HepG2 (cell line): Measurements from ENCODE around the gene FBXO48. TPM values are rescaled to one million over a fixed set of nuclear protein-coding genes. Genes with fewer than 3 reads are reported as not detected.

Source experiments
- ARNT ChIP-seq: fragments of 450-650 bp; IDR thresholded peaks from 2 replicates; pipeline ENCODE4 v1.6.1; 2017
- MAF1 ChIP-seq: sonication (generic); formaldehyde crosslinking; IDR thresholded peaks from 2 replicates; pipeline ENCODE4 v1.5.0; 2020; ENCODE audit warnings: missing genetic modification reagents, borderline replicate concordance
- SYNCRIP ChIP-seq: fragments of 200-400 bp; formaldehyde crosslinking; IDR thresholded peaks from 2 replicates; pipeline ENCODE4 v1.6.1; 2018; ENCODE audit warnings: mild to moderate bottlenecking, low read depth, low read length; ENCODE audit not compliant: insufficient read depth
- ZNF20 ChIP-seq: sonication (generic); formaldehyde crosslinking; IDR thresholded peaks from 2 replicates; pipeline ENCODE4 v1.4.0; 2020; ENCODE audit warnings: mild to moderate bottlenecking, moderate library complexity, missing genetic modification reagents
- polyA plus RNA-seq, 8 experiments: library from polyadenylated mRNA; depleted of rRNA in 3 of 8; stranded (reverse) in 7 of 8; unstranded in 1 of 8; fragments of >200 nt; fragmentation: Illumina TruSeq in 4 of 8; extraction: Trizol in 4 of 8; gene quantifications; 2 replicates each; pipeline versions ENCODE4 v1.2.1 to v1.2.3, GENCODE V29; 2011 to 2016; ENCODE audit warnings: low read depth in 4 of 8, missing spikeins in 1 of 8, mixed read lengths in 1 of 8; ENCODE audit not compliant: insufficient read depth in 1 of 8
- total RNA-seq, 5 experiments: library from RNA; depleted of rRNA; stranded (reverse); fragments of >200 nt; fragmentation: Illumina TruSeq; extraction: Trizol; gene quantifications; 2 replicates each; pipeline ENCODE4 v1.2.3, GENCODE V29; 2016; ENCODE audit warnings: low read depth in 1 of 5
- TF ChIP-seq, protein P1 (sequence below), 2 experiments: fragments of 450-650 bp in 1 of 2; sonication (generic) in 1 of 2; formaldehyde crosslinking in 1 of 2; IDR thresholded peaks; 2 replicates each; pipeline versions ENCODE4 v1.6.1 to v1.8.0; 2016 to 2022; ENCODE audit warnings: antibody characterized with exemption in 1 of 2, mild to moderate bottlenecking in 1 of 2, missing genetic modification reagents in 1 of 2
- TF ChIP-seq, protein P2 (sequence below): fragments of 450-650 bp; IDR thresholded peaks from 2 replicates; pipeline ENCODE4 v1.6.1; 2017
- TF ChIP-seq, protein P3 (sequence below): sonication (generic); formaldehyde crosslinking; IDR thresholded peaks from 2 replicates; pipeline ENCODE4 v1.5.0; 2020; ENCODE audit warnings: missing genetic modification reagents, mild to moderate bottlenecking, borderline replicate concordance
- TF ChIP-seq, protein P4 (sequence below): sonication (generic); formaldehyde crosslinking; IDR thresholded peaks from 2 replicates; pipeline ENCODE4 v1.4.0; 2020; ENCODE audit warnings: missing genetic modification reagents
- TF ChIP-seq, protein P5 (sequence below): IDR thresholded peaks from 2 replicates; pipeline ENCODE4 v1.4.0; 2020; ENCODE audit warnings: mild to moderate bottlenecking, missing genetic modification reagents

Gene FBXO48
- total and polyA plus RNA-seq, 2 of the 13 experiments (the other 11 are each of a cell fraction or from before 2014, with no cell fraction given), result 0.42 to 1.1 TPM

DNA sequence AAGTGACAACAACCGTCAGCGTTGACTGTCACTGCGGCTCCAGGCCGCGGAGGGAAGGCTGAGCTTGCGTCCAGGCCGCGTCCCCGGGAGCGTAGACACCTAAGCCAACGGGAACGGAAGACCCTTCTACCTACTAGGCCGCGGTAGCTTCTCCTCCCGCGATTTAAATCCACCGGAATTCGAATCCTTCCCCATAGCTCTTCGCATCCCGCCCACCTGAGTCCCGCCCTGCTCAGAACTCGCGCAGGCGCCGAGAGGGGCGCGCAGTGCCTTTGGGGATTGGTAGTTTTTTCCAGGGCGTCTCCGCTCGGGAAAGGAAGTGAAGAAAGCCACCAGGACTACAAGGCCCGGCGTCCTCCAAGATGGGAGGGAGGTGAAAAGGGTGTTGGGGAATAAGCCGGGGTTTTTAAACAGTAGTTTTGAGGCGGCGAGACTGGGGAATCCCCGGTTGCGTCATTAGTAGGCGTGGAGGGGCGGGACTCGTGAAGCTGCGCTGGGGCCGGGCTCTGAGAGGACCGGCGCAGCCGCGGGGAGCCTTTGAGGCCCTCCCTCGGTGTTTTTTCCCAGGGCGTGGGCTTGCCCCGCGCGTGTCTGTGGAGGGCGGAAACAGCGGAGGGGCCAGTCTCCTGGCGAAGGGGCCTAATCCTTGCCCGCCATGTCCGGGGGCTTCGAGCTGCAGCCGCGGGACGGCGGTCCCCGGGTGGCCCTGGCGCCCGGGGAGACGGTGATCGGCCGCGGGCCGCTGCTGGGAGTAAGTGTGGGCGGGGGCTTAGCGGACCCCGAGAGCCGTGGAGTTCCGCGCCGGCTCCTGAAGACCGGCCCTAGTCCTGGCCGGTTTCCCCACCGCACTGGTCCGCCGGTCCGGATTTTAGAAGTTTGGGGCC, at the start of gene FBXO48, which contains the start of gene APLF (continued):
- TF ChIP-seq, protein P1, sequence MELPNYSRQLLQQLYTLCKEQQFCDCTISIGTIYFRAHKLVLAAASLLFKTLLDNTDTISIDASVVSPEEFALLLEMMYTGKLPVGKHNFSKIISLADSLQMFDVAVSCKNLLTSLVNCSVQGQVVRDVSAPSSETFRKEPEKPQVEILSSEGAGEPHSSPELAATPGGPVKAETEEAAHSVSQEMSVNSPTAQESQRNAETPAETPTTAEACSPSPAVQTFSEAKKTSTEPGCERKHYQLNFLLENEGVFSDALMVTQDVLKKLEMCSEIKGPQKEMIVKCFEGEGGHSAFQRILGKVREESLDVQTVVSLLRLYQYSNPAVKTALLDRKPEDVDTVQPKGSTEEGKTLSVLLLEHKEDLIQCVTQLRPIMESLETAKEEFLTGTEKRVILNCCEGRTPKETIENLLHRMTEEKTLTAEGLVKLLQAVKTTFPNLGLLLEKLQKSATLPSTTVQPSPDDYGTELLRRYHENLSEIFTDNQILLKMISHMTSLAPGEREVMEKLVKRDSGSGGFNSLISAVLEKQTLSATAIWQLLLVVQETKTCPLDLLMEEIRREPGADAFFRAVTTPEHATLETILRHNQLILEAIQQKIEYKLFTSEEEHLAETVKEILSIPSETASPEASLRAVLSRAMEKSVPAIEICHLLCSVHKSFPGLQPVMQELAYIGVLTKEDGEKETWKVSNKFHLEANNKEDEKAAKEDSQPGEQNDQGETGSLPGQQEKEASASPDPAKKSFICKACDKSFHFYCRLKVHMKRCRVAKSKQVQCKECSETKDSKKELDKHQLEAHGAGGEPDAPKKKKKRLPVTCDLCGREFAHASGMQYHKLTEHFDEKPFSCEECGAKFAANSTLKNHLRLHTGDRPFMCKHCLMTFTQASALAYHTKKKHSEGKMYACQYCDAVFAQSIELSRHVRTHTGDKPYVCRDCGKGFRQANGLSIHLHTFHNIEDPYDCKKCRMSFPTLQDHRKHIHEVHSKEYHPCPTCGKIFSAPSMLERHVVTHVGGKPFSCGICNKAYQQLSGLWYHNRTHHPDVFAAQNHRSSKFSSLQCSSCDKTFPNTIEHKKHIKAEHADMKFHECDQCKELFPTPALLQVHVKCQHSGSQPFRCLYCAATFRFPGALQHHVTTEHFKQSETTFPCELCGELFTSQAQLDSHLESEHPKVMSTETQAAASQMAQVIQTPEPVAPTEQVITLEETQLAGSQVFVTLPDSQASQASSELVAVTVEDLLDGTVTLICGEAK (IDR thresholded peaks at IDR 0.05), result no peak
- TF ChIP-seq, protein P1 (CRISPR knock-in tag; IDR thresholded peaks at IDR 0.05), result peak; percentile 64
- TF ChIP-seq, protein P2, sequence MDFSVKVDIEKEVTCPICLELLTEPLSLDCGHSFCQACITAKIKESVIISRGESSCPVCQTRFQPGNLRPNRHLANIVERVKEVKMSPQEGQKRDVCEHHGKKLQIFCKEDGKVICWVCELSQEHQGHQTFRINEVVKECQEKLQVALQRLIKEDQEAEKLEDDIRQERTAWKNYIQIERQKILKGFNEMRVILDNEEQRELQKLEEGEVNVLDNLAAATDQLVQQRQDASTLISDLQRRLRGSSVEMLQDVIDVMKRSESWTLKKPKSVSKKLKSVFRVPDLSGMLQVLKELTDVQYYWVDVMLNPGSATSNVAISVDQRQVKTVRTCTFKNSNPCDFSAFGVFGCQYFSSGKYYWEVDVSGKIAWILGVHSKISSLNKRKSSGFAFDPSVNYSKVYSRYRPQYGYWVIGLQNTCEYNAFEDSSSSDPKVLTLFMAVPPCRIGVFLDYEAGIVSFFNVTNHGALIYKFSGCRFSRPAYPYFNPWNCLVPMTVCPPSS, result no peak
- TF ChIP-seq, protein P3, sequence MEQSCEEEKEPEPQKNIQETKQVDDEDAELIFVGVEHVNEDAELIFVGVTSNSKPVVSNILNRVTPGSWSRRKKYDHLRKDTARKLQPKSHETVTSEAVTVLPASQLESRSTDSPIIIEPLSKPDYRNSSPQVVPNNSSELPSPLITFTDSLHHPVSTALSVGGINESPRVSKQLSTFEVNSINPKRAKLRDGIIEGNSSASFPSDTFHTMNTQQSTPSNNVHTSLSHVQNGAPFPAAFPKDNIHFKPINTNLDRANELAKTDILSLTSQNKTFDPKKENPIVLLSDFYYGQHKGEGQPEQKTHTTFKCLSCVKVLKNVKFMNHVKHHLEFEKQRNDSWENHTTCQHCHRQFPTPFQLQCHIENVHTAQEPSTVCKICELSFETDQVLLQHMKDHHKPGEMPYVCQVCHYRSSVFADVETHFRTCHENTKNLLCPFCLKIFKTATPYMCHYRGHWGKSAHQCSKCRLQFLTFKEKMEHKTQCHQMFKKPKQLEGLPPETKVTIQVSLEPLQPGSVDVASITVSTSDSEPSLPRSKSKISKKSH (CRISPR knock-in tag), result no peak; the same call in 1 of the 2 replicates
- TF ChIP-seq ARNT (no peak), SYNCRIP (no peak), ZNF20 (CRISPR knock-in tag) (peak; percentile 94), MAF1 (CRISPR knock-in tag) (0 out of 2 replicates have a peak, but pooled peaks have one; percentile 26)
- TF ChIP-seq, protein P4, sequence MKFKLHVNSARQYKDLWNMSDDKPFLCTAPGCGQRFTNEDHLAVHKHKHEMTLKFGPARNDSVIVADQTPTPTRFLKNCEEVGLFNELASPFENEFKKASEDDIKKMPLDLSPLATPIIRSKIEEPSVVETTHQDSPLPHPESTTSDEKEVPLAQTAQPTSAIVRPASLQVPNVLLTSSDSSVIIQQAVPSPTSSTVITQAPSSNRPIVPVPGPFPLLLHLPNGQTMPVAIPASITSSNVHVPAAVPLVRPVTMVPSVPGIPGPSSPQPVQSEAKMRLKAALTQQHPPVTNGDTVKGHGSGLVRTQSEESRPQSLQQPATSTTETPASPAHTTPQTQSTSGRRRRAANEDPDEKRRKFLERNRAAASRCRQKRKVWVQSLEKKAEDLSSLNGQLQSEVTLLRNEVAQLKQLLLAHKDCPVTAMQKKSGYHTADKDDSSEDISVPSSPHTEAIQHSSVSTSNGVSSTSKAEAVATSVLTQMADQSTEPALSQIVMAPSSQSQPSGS (CRISPR knock-in tag), result peak; percentile 94
- TF ChIP-seq, protein P5, sequence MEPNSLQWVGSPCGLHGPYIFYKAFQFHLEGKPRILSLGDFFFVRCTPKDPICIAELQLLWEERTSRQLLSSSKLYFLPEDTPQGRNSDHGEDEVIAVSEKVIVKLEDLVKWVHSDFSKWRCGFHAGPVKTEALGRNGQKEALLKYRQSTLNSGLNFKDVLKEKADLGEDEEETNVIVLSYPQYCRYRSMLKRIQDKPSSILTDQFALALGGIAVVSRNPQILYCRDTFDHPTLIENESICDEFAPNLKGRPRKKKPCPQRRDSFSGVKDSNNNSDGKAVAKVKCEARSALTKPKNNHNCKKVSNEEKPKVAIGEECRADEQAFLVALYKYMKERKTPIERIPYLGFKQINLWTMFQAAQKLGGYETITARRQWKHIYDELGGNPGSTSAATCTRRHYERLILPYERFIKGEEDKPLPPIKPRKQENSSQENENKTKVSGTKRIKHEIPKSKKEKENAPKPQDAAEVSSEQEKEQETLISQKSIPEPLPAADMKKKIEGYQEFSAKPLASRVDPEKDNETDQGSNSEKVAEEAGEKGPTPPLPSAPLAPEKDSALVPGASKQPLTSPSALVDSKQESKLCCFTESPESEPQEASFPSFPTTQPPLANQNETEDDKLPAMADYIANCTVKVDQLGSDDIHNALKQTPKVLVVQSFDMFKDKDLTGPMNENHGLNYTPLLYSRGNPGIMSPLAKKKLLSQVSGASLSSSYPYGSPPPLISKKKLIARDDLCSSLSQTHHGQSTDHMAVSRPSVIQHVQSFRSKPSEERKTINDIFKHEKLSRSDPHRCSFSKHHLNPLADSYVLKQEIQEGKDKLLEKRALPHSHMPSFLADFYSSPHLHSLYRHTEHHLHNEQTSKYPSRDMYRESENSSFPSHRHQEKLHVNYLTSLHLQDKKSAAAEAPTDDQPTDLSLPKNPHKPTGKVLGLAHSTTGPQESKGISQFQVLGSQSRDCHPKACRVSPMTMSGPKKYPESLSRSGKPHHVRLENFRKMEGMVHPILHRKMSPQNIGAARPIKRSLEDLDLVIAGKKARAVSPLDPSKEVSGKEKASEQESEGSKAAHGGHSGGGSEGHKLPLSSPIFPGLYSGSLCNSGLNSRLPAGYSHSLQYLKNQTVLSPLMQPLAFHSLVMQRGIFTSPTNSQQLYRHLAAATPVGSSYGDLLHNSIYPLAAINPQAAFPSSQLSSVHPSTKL (CRISPR knock-in tag), result peak; percentile 64
